ENCODE data around the gene PHRF1.

The PHRF1 gene

DNA sequence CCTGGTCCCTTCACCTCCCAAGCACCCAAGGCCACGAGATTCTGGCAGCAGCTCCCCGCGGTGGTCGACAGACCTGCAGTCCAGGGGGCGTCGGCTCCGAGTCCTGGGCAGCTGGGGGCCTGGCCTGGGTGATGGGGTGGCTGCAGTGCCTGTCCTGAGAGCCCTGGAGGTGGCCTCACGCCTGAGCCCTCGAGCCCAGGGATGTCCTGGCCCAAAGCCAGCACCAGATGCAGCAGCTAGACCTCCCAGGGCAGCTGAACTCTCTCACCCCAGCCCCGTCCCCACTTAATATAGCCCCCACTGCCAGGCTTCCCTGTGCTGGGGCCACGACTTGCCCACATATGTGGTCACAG lies 22.3 kb upstream of the PHRF1 start:
- TF ChIP-seq, protein P1, sequence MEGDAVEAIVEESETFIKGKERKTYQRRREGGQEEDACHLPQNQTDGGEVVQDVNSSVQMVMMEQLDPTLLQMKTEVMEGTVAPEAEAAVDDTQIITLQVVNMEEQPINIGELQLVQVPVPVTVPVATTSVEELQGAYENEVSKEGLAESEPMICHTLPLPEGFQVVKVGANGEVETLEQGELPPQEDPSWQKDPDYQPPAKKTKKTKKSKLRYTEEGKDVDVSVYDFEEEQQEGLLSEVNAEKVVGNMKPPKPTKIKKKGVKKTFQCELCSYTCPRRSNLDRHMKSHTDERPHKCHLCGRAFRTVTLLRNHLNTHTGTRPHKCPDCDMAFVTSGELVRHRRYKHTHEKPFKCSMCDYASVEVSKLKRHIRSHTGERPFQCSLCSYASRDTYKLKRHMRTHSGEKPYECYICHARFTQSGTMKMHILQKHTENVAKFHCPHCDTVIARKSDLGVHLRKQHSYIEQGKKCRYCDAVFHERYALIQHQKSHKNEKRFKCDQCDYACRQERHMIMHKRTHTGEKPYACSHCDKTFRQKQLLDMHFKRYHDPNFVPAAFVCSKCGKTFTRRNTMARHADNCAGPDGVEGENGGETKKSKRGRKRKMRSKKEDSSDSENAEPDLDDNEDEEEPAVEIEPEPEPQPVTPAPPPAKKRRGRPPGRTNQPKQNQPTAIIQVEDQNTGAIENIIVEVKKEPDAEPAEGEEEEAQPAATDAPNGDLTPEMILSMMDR (IDR thresholded peaks at IDR 0.05; ENCODE audit: low read depth, low read length): no peak
- H3K4me3 ChIP-seq (replicated peaks in 1 of 2; ENCODE audit: low read depth in 2 of 2, low read length in 2 of 2): no peak overlapping the region
- DNase-seq (ENCODE audit: low read depth in 2 of 2): no peak

DNA sequence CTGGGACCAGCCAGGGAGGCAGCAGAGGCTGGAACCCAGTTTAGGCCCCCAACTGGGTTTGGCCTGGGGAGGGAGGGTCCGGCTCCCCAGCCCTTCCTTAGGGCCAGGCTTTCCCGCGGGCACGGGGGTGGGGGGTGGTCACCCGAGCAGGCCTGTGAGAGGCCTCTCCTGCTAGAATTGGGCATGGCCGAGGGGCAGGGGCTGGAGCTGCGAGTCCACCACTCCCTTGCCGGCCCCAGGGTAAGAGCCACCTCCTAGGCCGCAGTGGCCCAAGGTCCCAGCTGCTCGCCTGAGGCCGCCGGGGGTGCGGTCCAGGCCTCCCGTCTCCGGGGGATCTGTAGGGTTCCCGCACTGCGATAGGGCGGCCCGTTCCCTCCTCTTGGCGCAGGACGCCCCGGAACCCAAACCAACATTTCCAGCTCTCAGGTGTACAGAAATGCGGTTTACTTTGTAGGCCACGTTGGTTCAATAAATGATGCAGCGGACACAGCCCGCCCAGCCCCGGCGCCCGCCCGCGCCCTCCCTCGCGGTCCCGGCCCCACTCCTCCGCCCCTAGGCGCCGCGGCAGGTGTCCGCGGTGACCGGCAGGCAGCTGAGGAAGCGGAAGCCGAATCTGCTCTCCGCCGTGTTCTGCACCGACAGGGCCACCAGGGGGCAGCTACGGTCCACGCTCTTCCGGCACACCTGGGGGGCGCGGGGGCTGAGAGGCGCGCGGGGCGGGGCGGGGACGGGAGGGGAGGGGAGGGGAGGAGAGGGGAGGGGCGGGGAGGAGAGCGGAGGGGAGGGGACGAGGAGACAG lies 21.6 kb upstream of the PHRF1 start:
- H3K4me3 ChIP-seq (replicated peaks in 1 of 2; ENCODE audit: low read depth in 2 of 2, low read length in 2 of 2): no peak overlapping the region
- DNase-seq (ENCODE audit: low read depth in 2 of 2): peak; percentile 34 to 38
- TF ChIP-seq, protein P1 (IDR thresholded peaks at IDR 0.05; ENCODE audit: low read depth, low read length): peak; percentile 52

GRCh38 chr11:555227-555779 lies 21.0 kb upstream of the PHRF1 start:
- DNase-seq (ENCODE audit: low read depth in 2 of 2): no peak
- TF ChIP-seq, protein P1 (IDR thresholded peaks at IDR 0.05; ENCODE audit: low read depth, low read length): no peak
- H3K4me3 ChIP-seq (replicated peaks in 1 of 2; ENCODE audit: low read depth in 2 of 2, low read length in 2 of 2): no peak overlapping the region

GRCh38 chr11:555780-556661 lies 20.2 kb upstream of the PHRF1 start:
- H3K4me3 ChIP-seq (replicated peaks in 1 of 2; ENCODE audit: low read depth in 2 of 2, low read length in 2 of 2): no peak overlapping the region
- TF ChIP-seq, protein P1 (IDR thresholded peaks at IDR 0.05; ENCODE audit: low read depth, low read length): no peak
- DNase-seq (ENCODE audit: low read depth in 2 of 2): no peak

GRCh38 chr11:556662-557256 lies 19.5 kb upstream of the PHRF1 start:
- TF ChIP-seq, protein P1 (IDR thresholded peaks at IDR 0.05; ENCODE audit: low read depth, low read length): no peak
- DNase-seq (ENCODE audit: low read depth in 2 of 2): no peak
- no peak overlapping the region for H3K4me3 ChIP-seq (replicated peaks in 1 of 2; ENCODE audit: low read depth in 2 of 2, low read length in 2 of 2)

DNA sequence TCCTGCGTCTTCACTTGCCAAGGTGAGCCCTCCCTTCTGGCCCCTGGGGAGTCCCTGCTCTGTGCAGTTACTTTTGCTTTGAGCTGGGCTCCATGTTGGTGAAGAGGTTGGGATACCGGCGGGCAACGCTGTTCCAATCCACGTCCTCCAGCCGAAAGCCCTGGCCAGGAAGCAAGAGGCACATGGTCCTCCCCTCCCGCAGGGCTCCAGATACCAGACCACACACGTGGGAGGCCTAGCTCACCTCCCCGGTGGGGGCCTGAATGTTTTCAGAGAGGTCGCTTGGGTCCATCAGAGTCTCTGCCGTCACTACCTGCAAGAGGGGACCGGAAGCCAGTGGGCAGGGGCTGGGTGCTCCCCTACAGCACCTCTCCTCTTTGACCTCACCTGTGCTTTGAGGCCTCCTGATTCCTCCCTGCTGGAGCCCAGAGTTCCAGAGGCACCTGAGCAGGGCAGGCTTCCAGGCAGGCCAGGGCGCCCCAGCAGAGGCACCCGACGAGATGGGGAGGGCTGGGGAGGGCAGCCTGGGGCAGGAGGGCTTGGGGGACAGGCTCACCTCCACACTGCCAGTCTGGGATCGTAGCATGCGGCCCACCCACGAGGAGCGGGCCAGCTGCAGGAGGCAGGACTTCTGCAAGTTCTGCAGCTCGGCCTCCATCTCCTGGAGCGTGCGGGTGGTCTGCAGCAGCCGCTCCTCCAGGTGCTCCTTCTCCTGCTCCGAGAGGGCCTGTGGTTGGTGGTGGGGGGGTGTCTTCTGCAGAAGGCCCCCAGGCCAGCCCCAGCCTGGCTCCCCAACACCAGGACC lies 18.7 kb upstream of the PHRF1 start:
- no peak for DNase-seq (ENCODE audit: low read depth in 2 of 2)
- H3K4me3 ChIP-seq (replicated peaks in 1 of 2; ENCODE audit: low read depth in 2 of 2, low read length in 2 of 2): no peak overlapping the region
- TF ChIP-seq, protein P1 (IDR thresholded peaks at IDR 0.05; ENCODE audit: low read depth, low read length): no peak

All from cardiac fibroblast (primary cell).